Astrocyte (in vitro differentiated cells and primary cell): ENCODE data around the gene CDHR4.
"Not testable (repeated sequence)": the region's sequence is repeated elsewhere in the genome, so short reads cannot be mapped to it uniquely, and the experiment has no call there.

Experiments
- CTCF ChIP-seq: IDR thresholded peaks from 2 replicates; pipeline ENCODE4 v1.5.1; 2011; ENCODE audit warnings: low read depth, mild to moderate bottlenecking, inconsistent platforms, low read length, moderate library complexity; ENCODE audit not compliant: insufficient read depth
- EZH2 ChIP-seq: IDR thresholded peaks from 2 replicates; pipeline ENCODE4 v1.6.1; 2012; ENCODE audit warnings: mild to moderate bottlenecking, low read length, inconsistent platforms; ENCODE audit not compliant: insufficient read depth

- not testable (repeated sequence) for TF ChIP-seq CTCF, EZH2
Measured at GRCh38 chr3:49776101-49776500, 23.6 kb downstream of the CDHR4 start.
